ENCODE data around the gene GREM2. TPM values are rescaled to one million over a fixed set of nuclear protein-coding genes. Genes with fewer than 3 reads are reported as not detected.

The GREM2 gene
- total and polyA plus RNA-seq, 10 donors, result 0.22 to 1.5 (median 0.69) TPM

GRCh38 chr1:240582953-240583352, 29.0 kb downstream of the GREM2 start:
- Histone ChIP-seq H3K27me3 (replicated peaks in 1 of 7) (peaks cover 0 to 5% (median 0%) of the 10 kb centered on the region in 7 donors), H3K27ac (no peak overlapping the region), H3K4me1 (no peaks in the 10 kb centered on the region), H3K9me3 (no peaks in the 10 kb centered on the region), H3K4me3 (no peak overlapping the region), H3K36me3 (no peaks in the 10 kb centered on the region)
- DNase-seq, result no peak
- WGBS, 5 donors, result 62 to 75% (median 73%) methylated on average over 4 of the region's 4 CpGs
- TF ChIP-seq POLR2A (IDR thresholded peaks at IDR 0.05) (no peak), POLR2AphosphoS5 (IDR thresholded peaks at IDR 0.05) (no peak), CTCF (IDR thresholded peaks at IDR 0.05 in 8 of 11, conservative IDR thresholded peaks at IDR 0.05 in 3 of 11) (no peak)
- intact Hi-C loops (cut with DNase I; ENCODE audit: low total_unique reads), result no loop called here

- peaks cover 0 to 5% (median 0%) of the 10 kb centered on the region in 7 donors for H3K27me3 ChIP-seq (replicated peaks in 1 of 7)
Measured at GRCh38 chr1:240579511-240579910, 32.4 kb downstream of the GREM2 start.

GRCh38 chr1:240577095-240577494, 34.9 kb downstream of the GREM2 start:
- Histone ChIP-seq H3K4me1 (peaks cover 0 to 6% (median 2%) of the 10 kb centered on the region in 6 donors), H3K36me3 (no peaks in the 10 kb centered on the region), H3K4me3 (no peak overlapping the region), H3K27ac (no peak overlapping the region), H3K9me3 (no peaks in the 10 kb centered on the region), H3K27me3 (replicated peaks in 1 of 7) (peaks cover 0 to 5% (median 0%) of the 10 kb centered on the region in 7 donors)
- DNase-seq, result no peak
- TF ChIP-seq POLR2A (IDR thresholded peaks at IDR 0.05) (no peak), CTCF (IDR thresholded peaks at IDR 0.05 in 8 of 11, conservative IDR thresholded peaks at IDR 0.05 in 3 of 11) (no peak), POLR2AphosphoS5 (IDR thresholded peaks at IDR 0.05) (no peak)
- intact Hi-C loops (cut with DNase I; ENCODE audit: low total_unique reads), result no loop called here
- 87 to 91% (median 87%) methylated on average over 5 of the region's 5 CpGs for WGBS, 5 donors

More at GRCh38 chr1:240579511-240579910, 32.4 kb downstream of the GREM2 start:
- no peaks in the 10 kb centered on the region for H3K9me3 ChIP-seq
- 72 to 86% (median 82%) methylated on average over 4 of the region's 4 CpGs for WGBS, 5 donors
- no peak overlapping the region for H3K27ac ChIP-seq
- H3K36me3 ChIP-seq, result no peaks in the 10 kb centered on the region
- no peak for TF ChIP-seq POLR2A (IDR thresholded peaks at IDR 0.05)
- TF ChIP-seq POLR2AphosphoS5 (IDR thresholded peaks at IDR 0.05), result no peak
- no peak for TF ChIP-seq CTCF (IDR thresholded peaks at IDR 0.05 in 8 of 11, conservative IDR thresholded peaks at IDR 0.05 in 3 of 11)
- H3K4me3 ChIP-seq, result no peak overlapping the region
- H3K4me1 ChIP-seq, result peaks cover 0 to 6% (median 2%) of the 10 kb centered on the region in 6 donors
- DNase-seq, result no peak
- intact Hi-C loops (cut with DNase I; ENCODE audit: low total_unique reads), result no loop called here

- Histone ChIP-seq H3K27ac (peak overlapping the region in 3 of 8 donors; percentile 19 to 29 (median 20)), H3K4me3 (peak overlapping the region in 4 of 8 donors; percentile 1 to 44 (median 14)), H3K36me3 (no peaks in the 10 kb centered on the region), H3K9me3 (no peaks in the 10 kb centered on the region), H3K27me3 (replicated peaks in 1 of 7) (peaks cover 0 to 5% (median 0%) of the 10 kb centered on the region in 7 donors), H3K4me1 (peaks cover 0 to 6% (median 2%) of the 10 kb centered on the region in 6 donors)
- 22 to 29% (median 25%) methylated on average over 9 of the region's 9 CpGs for WGBS, 5 donors
- TF ChIP-seq POLR2A (IDR thresholded peaks at IDR 0.05) (no peak), POLR2AphosphoS5 (IDR thresholded peaks at IDR 0.05) (no peak), CTCF (IDR thresholded peaks at IDR 0.05 in 8 of 11, conservative IDR thresholded peaks at IDR 0.05 in 3 of 11) (no peak)
- no peak for DNase-seq
- intact Hi-C loops (cut with DNase I; ENCODE audit: low total_unique reads), result no loop called here
Measured at GRCh38 chr1:240575981-240576662, 35.8 kb downstream of the GREM2 start.
